Testis (tissue), 2 donors: ENCODE measurements around the gene CCDC60.

Experiments
- CTCF ChIP-seq, 3 experiments: fragments of 450-650 bp in 2 of 3; fragments of 200-600 bp in 1 of 3; sonication (generic) in 1 of 3; IDR thresholded peaks; one replicate each; pipeline ENCODE4 v1.5.1; 2016 to 2019; ENCODE audit warnings: antibody characterized with exemption in 3 of 3, mild to moderate bottlenecking in 2 of 3, moderate library complexity in 1 of 3
- POLR2A ChIP-seq: fragments of 450-650 bp; IDR thresholded peaks from one replicate; pipeline ENCODE4 v1.6.1; 2017; ENCODE audit warnings: antibody characterized with exemption, mild to moderate bottlenecking, moderate library complexity

GRCh38 chr12:119447618-119448017 is 113.1 kb downstream of the CCDC60 start:
- no peak for TF ChIP-seq CTCF (IDR thresholded peaks at IDR 0.05)
- TF ChIP-seq POLR2A = no peak
